IMR-90 (cell line): ENCODE measurements around the gene TTLL8. TPM values are rescaled to one million over a fixed set of nuclear protein-coding genes. Genes with fewer than 3 reads are reported as not detected.

Experiments
- ATAC-seq: fragments of 200-7000 bp; cut with Tn5 transposase; 2 replicates; pipeline ENCODE4 v1.9.1; 2020; ENCODE audit warnings: low read depth, mild to moderate bottlenecking, moderate library complexity
- BruUV-seq: library from RNA; stranded (reverse); fragments of 400-500 nt; replicated peaks from 2 replicates; lab custom pipeline; 2021; lab: Mats Ljungman, UMichigan
- CTCF ChIA-PET: fragments of 300-600 bp; formaldehyde crosslinking; extraction: SDS; loops from one replicate; lab custom pipeline; 2021; ENCODE audit warnings: antibody characterized with exemption; lab: Yijun Ruan, JAX
- POLR2A ChIA-PET: fragments of 300-600 bp; sonication (Branson Sonifier 250); formaldehyde crosslinking; loops from one replicate; lab custom pipeline; 2022; ENCODE audit warnings: antibody characterized with exemption; ENCODE audit not compliant: unreplicated experiment; lab: Charles Lee
- DNase-seq: peaks from one replicate; pipeline ENCODE4 v3.0.0; 2013
- H2AFZ ChIP-seq: replicated peaks from 2 replicates; pipeline ENCODE3; 2013; ENCODE audit warnings: low read length, mild to moderate bottlenecking; ENCODE audit not compliant: poor library complexity
- H2AK5ac ChIP-seq: 2 replicates; pipeline ENCODE4 v1.6.1; 2013; ENCODE audit warnings: low read depth, low read length, inconsistent platforms
- H2AK9ac ChIP-seq: replicated peaks from 2 replicates; pipeline ENCODE3; 2013; ENCODE audit warnings: mild to moderate bottlenecking, low read depth, low read length, moderate library complexity; ENCODE audit not compliant: poor library complexity
- H2BK120ac ChIP-seq: 2 replicates; pipeline ENCODE4 v1.6.1; 2013; ENCODE audit warnings: low read depth, low read length, inconsistent platforms
- H2BK15ac ChIP-seq: 3 replicates; pipeline ENCODE4 v1.6.1; 2013; ENCODE audit warnings: low read depth, low read length, inconsistent platforms
- H2BK20ac ChIP-seq: 2 replicates; pipeline ENCODE4 v1.6.1; 2013; ENCODE audit warnings: low read depth, mild to moderate bottlenecking, inconsistent platforms, low read length, moderate library complexity
- H2BK5ac ChIP-seq: 2 replicates; pipeline ENCODE4 v1.6.1; 2013; ENCODE audit warnings: mild to moderate bottlenecking, low read depth, low read length, inconsistent platforms; ENCODE audit not compliant: poor library complexity, severe bottlenecking
- H3K14ac ChIP-seq: replicated peaks from 2 replicates; pipeline ENCODE4 v1.6.1; 2013; ENCODE audit warnings: low read depth, low read length, inconsistent platforms
- H3K18ac ChIP-seq: 2 replicates; pipeline ENCODE4 v1.6.1; 2013; ENCODE audit warnings: low read depth, low read length, control low read depth
- H3K23ac ChIP-seq: 2 replicates; pipeline ENCODE4 v1.6.1; 2013; ENCODE audit warnings: low read depth, low read length, inconsistent platforms
- H3K27ac ChIP-seq: 2 replicates; pipeline ENCODE4 v1.5.1; 2013; ENCODE audit warnings: mild to moderate bottlenecking, control low read depth, low read length; ENCODE audit not compliant: insufficient read depth
- H3K27me3 ChIP-seq: 2 replicates; pipeline ENCODE4 v1.6.1; 2013; ENCODE audit warnings: low read length; ENCODE audit not compliant: control insufficient read depth, insufficient read depth
- H3K36me3 ChIP-seq: 2 replicates; pipeline ENCODE4 v1.6.1; 2013; ENCODE audit warnings: low read length, mixed read lengths; ENCODE audit not compliant: control insufficient read depth, insufficient read depth
- H3K4ac ChIP-seq: 2 replicates; pipeline ENCODE4 v1.6.1; 2013; ENCODE audit warnings: low read depth, low read length, inconsistent platforms
- H3K4me1 ChIP-seq: 2 replicates; pipeline ENCODE4 v1.6.1; 2013; ENCODE audit warnings: low read length, mixed read lengths; ENCODE audit not compliant: control insufficient read depth, insufficient read depth
- H3K4me2 ChIP-seq: 2 replicates; pipeline ENCODE4 v1.6.1; 2013; ENCODE audit warnings: low read depth, mild to moderate bottlenecking, control low read depth, low read length, moderate library complexity
- H3K4me3 ChIP-seq: 2 replicates; pipeline ENCODE4 v1.5.1; 2013; ENCODE audit warnings: low read depth, mild to moderate bottlenecking, control low read depth, low read length, moderate library complexity; ENCODE audit not compliant: insufficient read depth
- H3K56ac ChIP-seq: 2 replicates; pipeline ENCODE4 v1.6.1; 2013; ENCODE audit warnings: low read length, inconsistent platforms; ENCODE audit not compliant: insufficient read depth; ENCODE audit errors: extremely low read depth
- H3K79me1 ChIP-seq, 2 experiments: 2 replicates each; pipeline ENCODE4 v1.6.1; 2013; ENCODE audit warnings: low read length in 2 of 2, inconsistent platforms in 1 of 2, low read depth in 1 of 2
- H3K9ac ChIP-seq: 2 replicates; pipeline ENCODE4 v1.6.1; 2013; ENCODE audit warnings: low read depth, low read length, control low read depth
- H3K9me1 ChIP-seq: 2 replicates; pipeline ENCODE4 v1.6.1; 2013; ENCODE audit warnings: low read length, inconsistent platforms; ENCODE audit not compliant: insufficient read depth
- H3K9me3 ChIP-seq: 2 replicates; pipeline ENCODE4 v1.6.1; 2013; ENCODE audit warnings: low read length; ENCODE audit not compliant: control insufficient read depth, insufficient read depth
- H4K20me1 ChIP-seq: 2 replicates; pipeline ENCODE4 v1.6.1; 2013; ENCODE audit warnings: low read length, inconsistent platforms; ENCODE audit not compliant: insufficient read depth
- H4K5ac ChIP-seq: 2 replicates; pipeline ENCODE4 v1.6.1; 2013; ENCODE audit warnings: mild to moderate bottlenecking, low read depth, low read length, control low read depth
- H4K8ac ChIP-seq, 2 experiments: 2 replicates each; pipeline ENCODE4 v1.6.1; 2013; ENCODE audit warnings: low read depth in 2 of 2, low read length in 2 of 2, control low read depth in 1 of 2, inconsistent platforms in 1 of 2
- H4K91ac ChIP-seq: 2 replicates; pipeline ENCODE4 v1.6.1; 2013; ENCODE audit warnings: low read depth, low read length, inconsistent platforms; ENCODE audit not compliant: insufficient read depth
- CHD1 ChIP-seq: IDR thresholded peaks from 2 replicates; pipeline ENCODE4 v1.6.1; 2012; ENCODE audit warnings: low read depth, low read length, improper control_type of control experiment
- FOS ChIP-seq: fragments of 150-350 bp; IDR thresholded peaks from 2 replicates; pipeline ENCODE4 v1.6.1; 2016; ENCODE audit warnings: low read depth, low read length
- MAFK ChIP-seq: IDR thresholded peaks from 2 replicates; pipeline ENCODE4 v1.6.1; 2012; ENCODE audit warnings: low read depth, low read length, improper control_type of control experiment
- NFE2L2 ChIP-seq: fragments of 150-350 bp; IDR thresholded peaks from 2 replicates; pipeline ENCODE4 v1.6.1; 2016; ENCODE audit warnings: low read depth, mild to moderate bottlenecking, low read length
- WGBS, 2 experiments: methylation state at CpG; one replicate each; pipeline versions ENCODE4 v1.1.5 to v1.1.7; 2013; ENCODE audit warnings: missing lambda C conversion rate in 2 of 2; ENCODE audit not compliant: insufficient read length in 1 of 2; ENCODE audit errors: extremely low coverage in 2 of 2; 5-methylcytosine and 5-hydroxymethylcytosine counted together
- dilution Hi-C: fragments of 300-500 bp; cut with HindIII; formaldehyde crosslinking; loops from one replicate; pipeline ENCODE4 v1.14.3; 2018; ENCODE audit warnings: low sequenced_read_pairs; ENCODE audit not compliant: unreplicated experiment
- in situ Hi-C: fragments of 300-500 bp; cut with MboI; formaldehyde crosslinking; loops from 3 replicates; pipeline ENCODE4 v1.14.3; 2019; ENCODE audit warnings: low sequenced_read_pairs, inconsistent platforms, mixed read lengths
- intact Hi-C: fragments of 100-400 bp; cut with micrococcal nuclease; formaldehyde crosslinking; loops from 2 replicates; pipeline ENCODE4 v1.10.0; 2022
- polyA plus RNA-seq, 3 experiments: library from polyadenylated mRNA; depleted of rRNA; stranded (reverse); fragments of >200 nt; gene quantifications; 2 replicates each; pipeline ENCODE4 v1.2.3, GENCODE V29; 2012; ENCODE audit warnings: low replicate concordance in 1 of 3
- total RNA-seq: library from RNA; depleted of rRNA; stranded (reverse); fragments of >200 nt; gene quantifications from 2 replicates; pipeline ENCODE4 v1.2.3, GENCODE V29; 2012

Gene TTLL8
- total and polyA plus RNA-seq, 2 of the 4 experiments (the other 2 are of a cell fraction): not detected

DNA sequence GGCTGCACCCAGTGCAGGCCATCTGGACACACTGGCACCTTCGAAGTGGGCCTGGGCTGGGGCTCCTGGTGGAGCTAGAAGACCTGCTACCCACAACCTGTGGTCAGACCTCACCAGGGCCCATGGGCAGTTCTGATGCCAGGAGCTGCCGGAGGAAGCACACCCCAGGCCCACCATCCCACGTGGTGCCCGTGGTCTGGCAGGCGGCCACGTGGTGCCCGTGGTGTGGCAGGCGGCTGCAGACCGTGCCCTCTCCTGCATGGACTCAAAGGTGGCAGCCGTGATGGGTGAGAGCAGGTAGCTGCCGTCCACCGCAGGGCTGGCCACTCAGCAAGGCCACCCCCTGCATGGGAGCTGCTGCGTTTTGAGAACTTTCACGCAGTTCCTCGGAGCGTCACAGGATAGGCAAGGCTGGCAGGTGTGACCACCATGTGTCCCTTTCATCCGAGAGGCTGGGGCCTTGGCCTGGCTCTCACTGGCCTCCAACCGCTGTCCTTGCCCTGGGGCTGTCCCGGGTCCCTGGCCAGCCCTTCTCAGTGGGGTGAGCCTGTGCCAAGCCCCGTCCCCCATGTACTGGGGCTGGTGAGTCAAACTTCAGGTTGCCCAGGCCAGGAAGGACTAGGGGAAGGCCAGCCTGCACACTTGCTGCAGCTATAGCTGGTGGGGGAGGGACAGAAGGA, 41.6 kb downstream of the TTLL8 start:
- Histone ChIP-seq H4K91ac (no peak overlapping the region), H3K4ac (no peak overlapping the region), H3K9ac (no peak overlapping the region), H2BK5ac (no peak overlapping the region), H3K9me1 (0 out of 2 replicates have a peak, but pooled peaks cover 5% of the 10 kb centered on the region), H2BK20ac (no peak overlapping the region), H4K20me1 (no peaks in the 10 kb centered on the region), H3K56ac (no peak overlapping the region), H3K36me3 (no peaks in the 10 kb centered on the region), H3K9me3 (peaks cover 4% of the 10 kb centered on the region; the same call in 1 of the 2 replicates), H3K27ac (no peak overlapping the region), H2BK120ac (no peak overlapping the region), H3K27me3 (peaks cover 67% of the 10 kb centered on the region), H4K8ac (no peak overlapping the region), H2AFZ (peak overlapping the region; percentile 43), H3K4me2 (no peak overlapping the region), H3K23ac (no peak overlapping the region), H2AK9ac (no peak overlapping the region), H3K79me1 (no peaks in the 10 kb centered on the region), H2BK15ac (no peak overlapping the region), H2AK5ac (no peak overlapping the region), H3K4me3 (no peak overlapping the region), H3K4me1 (peaks cover 6% of the 10 kb centered on the region; the same call in 1 of the 2 replicates), H3K14ac (no peak overlapping the region), H3K18ac (no peak overlapping the region), H4K5ac (no peak overlapping the region)
- no peak for DNase-seq
- dilution Hi-C loops: no loop called here
- in situ Hi-C loops: no loop called here
- BruUV-seq: no TSS peak
- ATAC-seq: no peak
- 87% methylated on average over 15 of the region's 20 CpGs; no CpG with 5 or more reads in 1 of the 2 experiments for WGBS, 2 experiments
- POLR2A ChIA-PET: no interaction called here
- CTCF ChIA-PET: no interaction called here
- intact Hi-C loops: no loop called here
- TF ChIP-seq FOS (no peak), CHD1 (no peak), MAFK (no peak), NFE2L2 (no peak)
